ENCODE results near the gene CREB3L2. TPM values are rescaled to one million over a fixed set of nuclear protein-coding genes. Genes with fewer than 3 reads are reported as not detected.
A peak's percentile ranks its signal among the peaks of the same experiment; 100 is the strongest.

CREB3L2 gene
- total and polyA plus RNA-seq, 2 of the 4 experiments (the other 2 are of a cell fraction): 42.3 to 57.9 TPM

DNA sequence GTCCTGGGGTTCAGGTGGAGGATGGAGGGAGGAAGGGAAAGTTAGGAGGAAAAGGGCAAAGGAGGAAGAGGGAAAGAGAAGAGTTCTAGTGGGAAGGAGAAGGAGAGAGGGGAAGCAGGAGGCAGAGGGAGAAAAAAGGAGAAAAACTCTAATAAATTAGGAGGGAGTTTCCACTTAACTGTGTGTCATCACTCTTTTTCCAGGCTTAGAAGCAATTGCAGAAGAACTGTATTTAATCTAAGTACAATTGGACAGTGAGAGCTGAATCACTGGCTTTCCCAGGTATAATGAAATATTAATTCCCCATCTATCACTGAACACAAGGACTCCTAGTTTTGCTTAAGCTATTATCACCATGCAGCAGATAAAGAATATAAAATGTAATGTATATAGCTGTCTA is 76.8 kb downstream of the CREB3L2 start:
- Histone ChIP-seq H3K4ac (ENCODE audit: low read depth, low read length) (peak overlapping the region; percentile 71; the same call in 1 of the 2 replicates), H3K4me3 (ENCODE audit: insufficient read depth, low read depth, low read length) (no peak overlapping the region), H4K8ac (ENCODE audit: low read depth in 2 of 2, low read length in 2 of 2) (peak overlapping the region in 1 of 2 experiments; percentile 67; a peak in 2 of 4 replicates), H3K27ac (ENCODE audit: insufficient read depth, low read length) (no peak overlapping the region), H4K91ac (ENCODE audit: insufficient read depth, low read depth, low read length) (no peak overlapping the region; the same call in 1 of the 2 replicates), H2AK5ac (ENCODE audit: low read depth, low read length) (peak overlapping the region; percentile 85; the same call in 1 of the 2 replicates), H2AK9ac (replicated peaks; ENCODE audit: low read depth, low read length, poor library complexity) (no peak overlapping the region), H3K56ac (ENCODE audit: extremely low read depth, insufficient read depth, low read length) (no peak overlapping the region), H3K9ac (ENCODE audit: low read depth, low read length) (no peak overlapping the region), H3K27me3 (ENCODE audit: control insufficient read depth, insufficient read depth, low read length) (no peaks in the 10 kb centered on the region), H3K36me3 (ENCODE audit: control insufficient read depth, insufficient read depth, low read length) (peaks cover 21% of the 10 kb centered on the region), H3K4me2 (ENCODE audit: low read depth, low read length) (no peak overlapping the region), H2BK20ac (ENCODE audit: low read depth, low read length) (0 out of 2 replicates have a peak overlapping the region, but pooled peaks have one; percentile 39), H3K4me1 (ENCODE audit: control insufficient read depth, insufficient read depth, low read length) (peaks cover 11% of the 10 kb centered on the region), H4K5ac (ENCODE audit: low read depth, low read length) (no peak overlapping the region), H3K14ac (replicated peaks; ENCODE audit: low read depth, low read length) (no peak overlapping the region; the same call in 1 of the 2 replicates), H3K79me1 (ENCODE audit: low read depth in 1 of 2, low read length in 2 of 2) (peaks cover 43 to 84% of the 10 kb centered on the region in 2 experiments), H2BK15ac (ENCODE audit: low read depth, low read length) (no peak overlapping the region), H3K9me1 (ENCODE audit: insufficient read depth, low read length) (peaks cover 21% of the 10 kb centered on the region), H4K20me1 (ENCODE audit: insufficient read depth, low read length) (peaks cover 4% of the 10 kb centered on the region; the same call in 1 of the 2 replicates), H3K9me3 (ENCODE audit: control insufficient read depth, insufficient read depth, low read length) (no peaks in the 10 kb centered on the region), H2BK120ac (ENCODE audit: low read depth, low read length) (peak overlapping the region; percentile 76; the same call in 1 of the 2 replicates), H2AFZ (replicated peaks; ENCODE audit: low read length, poor library complexity) (no peak overlapping the region), H2BK5ac (ENCODE audit: low read depth, low read length, poor library complexity, severe bottlenecking) (peak overlapping the region; percentile 89), H3K18ac (ENCODE audit: low read depth, low read length) (no peak overlapping the region; the same call in 1 of the 2 replicates), H3K23ac (ENCODE audit: low read depth, low read length) (peak overlapping the region; percentile 41; the same call in 1 of the 2 replicates)
- in situ Hi-C loops (cut with MboI; ENCODE audit: low sequenced_read_pairs) (no loop called here), dilution Hi-C loops (cut with HindIII; ENCODE audit: low sequenced_read_pairs, unreplicated experiment) (loop anchor here (10.0 kb wide), 1 partner anchor 70 kb away; no protein-coding TSS in a partner anchor), intact Hi-C loops (cut with micrococcal nuclease) (no loop called here)
- BruUV-seq (replicated peaks): no TSS peak
- TF ChIP-seq RCOR1 (IDR thresholded peaks at IDR 0.05; ENCODE audit: insufficient replicate concordance, low read length): no peak
- TF ChIP-seq, protein P1, sequence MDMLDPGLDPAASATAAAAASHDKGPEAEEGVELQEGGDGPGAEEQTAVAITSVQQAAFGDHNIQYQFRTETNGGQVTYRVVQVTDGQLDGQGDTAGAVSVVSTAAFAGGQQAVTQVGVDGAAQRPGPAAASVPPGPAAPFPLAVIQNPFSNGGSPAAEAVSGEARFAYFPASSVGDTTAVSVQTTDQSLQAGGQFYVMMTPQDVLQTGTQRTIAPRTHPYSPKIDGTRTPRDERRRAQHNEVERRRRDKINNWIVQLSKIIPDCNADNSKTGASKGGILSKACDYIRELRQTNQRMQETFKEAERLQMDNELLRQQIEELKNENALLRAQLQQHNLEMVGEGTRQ (IDR thresholded peaks at IDR 0.05; ENCODE audit: low read depth, low read length): no peak
- no peak for TF ChIP-seq NFE2L2 (IDR thresholded peaks at IDR 0.05; ENCODE audit: low read depth, low read length)
- no peak for TF ChIP-seq SMC3 (IDR thresholded peaks at IDR 0.05; ENCODE audit: low read depth, low read length)
- TF ChIP-seq, protein P2, sequence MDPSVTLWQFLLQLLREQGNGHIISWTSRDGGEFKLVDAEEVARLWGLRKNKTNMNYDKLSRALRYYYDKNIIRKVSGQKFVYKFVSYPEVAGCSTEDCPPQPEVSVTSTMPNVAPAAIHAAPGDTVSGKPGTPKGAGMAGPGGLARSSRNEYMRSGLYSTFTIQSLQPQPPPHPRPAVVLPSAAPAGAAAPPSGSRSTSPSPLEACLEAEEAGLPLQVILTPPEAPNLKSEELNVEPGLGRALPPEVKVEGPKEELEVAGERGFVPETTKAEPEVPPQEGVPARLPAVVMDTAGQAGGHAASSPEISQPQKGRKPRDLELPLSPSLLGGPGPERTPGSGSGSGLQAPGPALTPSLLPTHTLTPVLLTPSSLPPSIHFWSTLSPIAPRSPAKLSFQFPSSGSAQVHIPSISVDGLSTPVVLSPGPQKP (IDR thresholded peaks at IDR 0.05; ENCODE audit: borderline replicate concordance, low read depth, low read length): no peak
- TF ChIP-seq RFX5 (IDR thresholded peaks at IDR 0.05; ENCODE audit: low read depth, low read length): no peak
- TF ChIP-seq MAFK (IDR thresholded peaks at IDR 0.05; ENCODE audit: low read depth, low read length): no peak
- no peak for TF ChIP-seq FOS (IDR thresholded peaks at IDR 0.05; ENCODE audit: low read depth, low read length)
- no peak for TF ChIP-seq MXI1 (IDR thresholded peaks at IDR 0.05; ENCODE audit: borderline replicate concordance, low read depth, low read length)
- no peak for TF ChIP-seq BHLHE40 (IDR thresholded peaks at IDR 0.05; ENCODE audit: low read depth, low read length)
- TF ChIP-seq CEBPB (IDR thresholded peaks at IDR 0.05; ENCODE audit: low read depth, low read length): no peak
- ChIA-PET POLR2A (ENCODE audit: unreplicated experiment) (no interaction called here), CTCF (interaction anchor here (0.7 to 1.6 kb wide), 2 partner anchors 14 to 74 kb away, joined by 3 to 4 read pairs; no protein-coding TSS in a partner anchor)
- DNase-seq (peak; percentile 56), ATAC-seq (ENCODE audit: low read depth) (no peak)
